Testis (tissue), 2 donors: ENCODE data around the gene MARCOL.

Source experiments
- POLR2A ChIP-seq: fragments of 450-650 bp; IDR thresholded peaks from one replicate; pipeline ENCODE4 v1.6.1; 2017; ENCODE audit warnings: antibody characterized with exemption, mild to moderate bottlenecking, moderate library complexity
- TF ChIP-seq, protein P1 (sequence below), 3 experiments: fragments of 450-650 bp in 2 of 3; fragments of 200-600 bp in 1 of 3; sonication (generic) in 1 of 3; IDR thresholded peaks; one replicate each; pipeline ENCODE4 v1.5.1; 2016 to 2019; ENCODE audit warnings: antibody characterized with exemption in 3 of 3, mild to moderate bottlenecking in 2 of 3, moderate library complexity in 1 of 3

DNA sequence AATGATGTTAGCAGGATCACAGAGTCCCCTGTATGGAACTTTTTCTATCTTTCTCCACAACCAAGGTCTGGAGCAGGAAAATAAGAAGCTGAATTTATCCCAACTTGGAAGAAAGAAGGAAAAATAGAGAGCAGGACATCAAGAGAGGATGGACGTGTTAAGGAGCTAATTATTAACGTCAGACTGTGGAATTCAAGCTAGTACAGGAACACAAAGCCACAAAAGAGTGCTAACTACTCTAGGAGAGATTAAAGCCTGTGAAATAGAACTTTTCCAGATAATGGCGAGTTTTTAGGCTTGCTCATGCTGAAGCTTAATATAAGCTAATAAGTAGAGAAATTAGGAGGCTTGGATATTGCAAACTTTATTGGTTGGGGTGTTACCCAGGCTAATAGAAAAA is 29.6 kb downstream of the MARCOL start:
- no peak for TF ChIP-seq POLR2A
- TF ChIP-seq, protein P1, sequence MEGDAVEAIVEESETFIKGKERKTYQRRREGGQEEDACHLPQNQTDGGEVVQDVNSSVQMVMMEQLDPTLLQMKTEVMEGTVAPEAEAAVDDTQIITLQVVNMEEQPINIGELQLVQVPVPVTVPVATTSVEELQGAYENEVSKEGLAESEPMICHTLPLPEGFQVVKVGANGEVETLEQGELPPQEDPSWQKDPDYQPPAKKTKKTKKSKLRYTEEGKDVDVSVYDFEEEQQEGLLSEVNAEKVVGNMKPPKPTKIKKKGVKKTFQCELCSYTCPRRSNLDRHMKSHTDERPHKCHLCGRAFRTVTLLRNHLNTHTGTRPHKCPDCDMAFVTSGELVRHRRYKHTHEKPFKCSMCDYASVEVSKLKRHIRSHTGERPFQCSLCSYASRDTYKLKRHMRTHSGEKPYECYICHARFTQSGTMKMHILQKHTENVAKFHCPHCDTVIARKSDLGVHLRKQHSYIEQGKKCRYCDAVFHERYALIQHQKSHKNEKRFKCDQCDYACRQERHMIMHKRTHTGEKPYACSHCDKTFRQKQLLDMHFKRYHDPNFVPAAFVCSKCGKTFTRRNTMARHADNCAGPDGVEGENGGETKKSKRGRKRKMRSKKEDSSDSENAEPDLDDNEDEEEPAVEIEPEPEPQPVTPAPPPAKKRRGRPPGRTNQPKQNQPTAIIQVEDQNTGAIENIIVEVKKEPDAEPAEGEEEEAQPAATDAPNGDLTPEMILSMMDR (IDR thresholded peaks at IDR 0.05) = no peak
